ENCODE results near the gene LPP. TPM values are rescaled to one million over a fixed set of nuclear protein-coding genes. Genes with fewer than 3 reads are reported as not detected.

LPP gene
- total RNA-seq, 1 experiment from 2014 or later = 54.0 TPM

DNA sequence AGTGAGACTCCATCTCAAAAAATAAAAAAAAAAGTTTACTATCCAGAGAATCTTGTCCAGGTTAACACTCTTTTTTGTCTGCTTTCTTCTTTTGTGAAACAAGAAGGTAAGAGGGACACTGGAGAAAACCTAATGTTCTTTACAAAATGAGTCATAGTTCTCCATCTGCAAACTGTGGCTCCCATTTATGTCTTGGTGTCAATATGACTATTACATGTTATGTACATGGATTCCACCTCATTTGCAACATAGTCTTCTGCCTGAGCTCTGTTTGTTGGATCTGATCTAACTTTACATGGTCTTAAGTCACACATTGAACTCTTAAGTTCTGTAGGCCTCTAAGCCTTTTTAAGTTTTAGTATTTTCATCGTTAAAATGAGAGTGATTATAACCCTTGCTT is 596.7 kb downstream of the LPP start:
- TF ChIP-seq ZFX (IDR thresholded peaks at IDR 0.05) (no peak), SRF (IDR thresholded peaks at IDR 0.05; ENCODE audit: low read depth) (no peak), EGR1 (IDR thresholded peaks at IDR 0.05; ENCODE audit: low read depth) (no peak), YY1 (IDR thresholded peaks at IDR 0.05; ENCODE audit: extremely low read depth, insufficient replicate concordance, low read depth, low read length) (no peak), EZH2 (IDR thresholded peaks at IDR 0.05) (no peak), JUND (IDR thresholded peaks at IDR 0.05) (no peak), ELF1 (IDR thresholded peaks at IDR 0.05; ENCODE audit: borderline replicate concordance, low read depth) (no peak), RAD21 (IDR thresholded peaks at IDR 0.05; ENCODE audit: low read depth) (no peak), CBX3 (IDR thresholded peaks at IDR 0.05; ENCODE audit: low read depth) (no peak), POLR2AphosphoS5 (IDR thresholded peaks at IDR 0.05; ENCODE audit: low read depth, low read length) (no peak), REST (IDR thresholded peaks at IDR 0.05; ENCODE audit: low read depth) (no peak), ZBTB33 (IDR thresholded peaks at IDR 0.05; ENCODE audit: extremely low read depth, insufficient replicate concordance, low read length) (no peak), EZH2phosphoT487 (IDR thresholded peaks at IDR 0.05; ENCODE audit: borderline replicate concordance) (no peak), CEBPB (IDR thresholded peaks at IDR 0.05; ENCODE audit: low read depth) (no peak), SIN3A (IDR thresholded peaks at IDR 0.05; ENCODE audit: low read depth) (no peak)
- TF ChIP-seq, protein P1, sequence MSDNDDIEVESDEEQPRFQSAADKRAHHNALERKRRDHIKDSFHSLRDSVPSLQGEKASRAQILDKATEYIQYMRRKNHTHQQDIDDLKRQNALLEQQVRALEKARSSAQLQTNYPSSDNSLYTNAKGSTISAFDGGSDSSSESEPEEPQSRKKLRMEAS (IDR thresholded peaks at IDR 0.05) = no peak
- CTCF ChIA-PET = no interaction called here
- no peak overlapping the region for H2AFZ ChIP-seq (ENCODE audit: low read depth, low read length, poor library complexity, severe bottlenecking)
- H3K4me2 ChIP-seq (ENCODE audit: low read length) = no peak overlapping the region
- RAD21 ChIA-PET (ENCODE audit: low non-redundant PET in 1 of 2, low total read pairs in 2 of 2, uncharacterized antibody in 2 of 2, unreplicated experiment in 2 of 2) = no interaction called here
- no peaks in the 10 kb centered on the region for H3K4me1 ChIP-seq (ENCODE audit: control insufficient read depth in 1 of 2, insufficient read depth in 2 of 2, low read length in 2 of 2)
- no peaks in the 10 kb centered on the region for H3K9me2 ChIP-seq (ENCODE audit: insufficient read depth)
- H3K27ac ChIP-seq (ENCODE audit: low read depth, low read length) = no peak overlapping the region
- no TSS peak for BruUV-seq (replicated peaks)
- H3K9me3 ChIP-seq (ENCODE audit: control insufficient read depth in 1 of 2, insufficient read depth in 1 of 2, low read depth in 1 of 2, low read length in 2 of 2) = no peaks in the 10 kb centered on the region
- POLR2A ChIA-PET = no interaction called here
- no peak overlapping the region for H3K9ac ChIP-seq (ENCODE audit: low read length)
- no peaks in the 10 kb centered on the region for H3K27me3 ChIP-seq (ENCODE audit: insufficient read depth, low read length)
- no peak overlapping the region for H3K4me3 ChIP-seq (replicated peaks in 1 of 2; ENCODE audit: low read depth in 1 of 2, low read length in 2 of 2)
- H3K79me2 ChIP-seq (ENCODE audit: insufficient read depth, low read length) = no peaks in the 10 kb centered on the region
- intact Hi-C loops (cut with micrococcal nuclease) = no loop called here
- ATAC-seq (no peak), DNase-seq (ENCODE audit: low read depth, low spot score) (no peak)
- H3K36me3 ChIP-seq (ENCODE audit: control insufficient read depth in 1 of 2, insufficient read depth in 2 of 2, low read length in 2 of 2) = no peaks in the 10 kb centered on the region
- no peaks in the 10 kb centered on the region for H4K20me1 ChIP-seq (ENCODE audit: insufficient read depth)
